NCI-H146 treated with DMSO at 0.1 percent for 48 hours (cell line): ENCODE measurements around the gene GJA8.
"Not testable (repeated sequence)": the region's sequence is repeated elsewhere in the genome, so short reads cannot be mapped to it uniquely, and the experiment has no call there.

Source experiments
- DNase-seq: peaks from one replicate; lab custom pipeline; 2025; ENCODE audit not compliant: unreplicated experiment; lab: John Stamatoyannopoulos, UW

The GJA8 gene

GRCh38 chr1:147927215-147927614 is 24.6 kb downstream of the GJA8 start:
- not testable (repeated sequence) for DNase-seq

GRCh38 chr1:147927689-147928088 is 25.1 kb downstream of the GJA8 start:
- DNase-seq: not testable (repeated sequence)

- DNase-seq: peak; percentile 74
These were observed 25.9 kb downstream of the GJA8 start, which contains the start of gene GPR89B for GRCh38 chr1:147928236-147929132. GPR89B (plus strand) TSS chr1:147928420; CDS start chr1:147928537, 117 bp downstream.

GRCh38 chr1:147931137-147931536 is 28.5 kb downstream of the GJA8 start:
- DNase-seq: not testable (repeated sequence)

- not testable (repeated sequence) for DNase-seq
These were observed 32.7 kb downstream of the GJA8 start for GRCh38 chr1:147935296-147935695.

- not testable (repeated sequence) for DNase-seq
These were observed 37.9 kb downstream of the GJA8 start for GRCh38 chr1:147940456-147940855.

- not testable (repeated sequence) for DNase-seq
These were observed 40.0 kb downstream of the GJA8 start for GRCh38 chr1:147942563-147942962.

GRCh38 chr1:147949517-147949916 is 46.9 kb downstream of the GJA8 start:
- not testable (repeated sequence) for DNase-seq
